Thymus (tissue), 11 donors: Measurements from ENCODE around the gene MXI1. TPM values are rescaled to one million over a fixed set of nuclear protein-coding genes. Genes with fewer than 3 reads are reported as not detected.
"Not testable (repeated sequence)": the region's sequence is repeated elsewhere in the genome, so short reads cannot be mapped to it uniquely, and the experiment has no call there.

ENCODE experiments used
- DNase-seq, 9 donors: peaks; one replicate each; pipeline ENCODE4 v3.0.0-alpha.2; 2013; ENCODE audit warnings: low spot score in 9 of 9, low read depth in 6 of 9, missing footprints in 1 of 9
- H3K27ac ChIP-seq, 2 donors: one replicate each; pipeline ENCODE4 v1.5.1; 2013; ENCODE audit warnings: control low read depth in 1 of 2, low read depth in 1 of 2, low read length in 1 of 2, mild to moderate bottlenecking in 1 of 2, moderate library complexity in 1 of 2
- H3K27me3 ChIP-seq, 2 donors: one replicate each; pipeline ENCODE4 v1.5.1; 2013; ENCODE audit warnings: low read length in 1 of 2; ENCODE audit not compliant: control insufficient read depth in 2 of 2, insufficient read depth in 1 of 2
- H3K36me3 ChIP-seq, 2 donors: one replicate each; pipeline ENCODE4 v1.5.1; 2013; ENCODE audit warnings: low read length in 1 of 2, mild to moderate bottlenecking in 1 of 2, moderate library complexity in 1 of 2; ENCODE audit not compliant: control insufficient read depth in 2 of 2, insufficient read depth in 2 of 2
- H3K4me1 ChIP-seq, 2 donors: one replicate each; pipeline ENCODE4 v1.5.1; 2013; ENCODE audit warnings: low read length in 2 of 2; ENCODE audit not compliant: control insufficient read depth in 2 of 2, insufficient read depth in 2 of 2
- H3K4me3 ChIP-seq, 2 donors: one replicate each; pipeline ENCODE4 v1.5.1; 2013; ENCODE audit warnings: low read length in 2 of 2, control low read depth in 1 of 2, mild to moderate bottlenecking in 1 of 2
- H3K9me3 ChIP-seq, 2 donors: one replicate each; pipeline ENCODE4 v1.5.1; 2013; ENCODE audit warnings: low read length in 1 of 2, mild to moderate bottlenecking in 1 of 2; ENCODE audit not compliant: control insufficient read depth in 2 of 2, insufficient read depth in 1 of 2
- WGBS: extraction: QIAGEN DNeasy Blood & Tissue Kit; methylation state at CpG from one replicate; pipeline ENCODE4 v1.1.7; 2013; 5-methylcytosine and 5-hydroxymethylcytosine counted together
- polyA plus RNA-seq: library from polyadenylated mRNA; stranded (reverse); fragments of 200-250 nt; gene quantifications from one replicate; pipeline ENCODE4 v1.2.3, GENCODE V29; 2013
- total RNA-seq: library from RNA; stranded (reverse); fragments of 120-200 nt; gene quantifications from one replicate; pipeline ENCODE4 v1.2.4, GENCODE V29; 2013
- donor health status: healthy.

Gene MXI1
- total and polyA plus RNA-seq, 2 donors = 14.7 to 44.1 TPM

DNA sequence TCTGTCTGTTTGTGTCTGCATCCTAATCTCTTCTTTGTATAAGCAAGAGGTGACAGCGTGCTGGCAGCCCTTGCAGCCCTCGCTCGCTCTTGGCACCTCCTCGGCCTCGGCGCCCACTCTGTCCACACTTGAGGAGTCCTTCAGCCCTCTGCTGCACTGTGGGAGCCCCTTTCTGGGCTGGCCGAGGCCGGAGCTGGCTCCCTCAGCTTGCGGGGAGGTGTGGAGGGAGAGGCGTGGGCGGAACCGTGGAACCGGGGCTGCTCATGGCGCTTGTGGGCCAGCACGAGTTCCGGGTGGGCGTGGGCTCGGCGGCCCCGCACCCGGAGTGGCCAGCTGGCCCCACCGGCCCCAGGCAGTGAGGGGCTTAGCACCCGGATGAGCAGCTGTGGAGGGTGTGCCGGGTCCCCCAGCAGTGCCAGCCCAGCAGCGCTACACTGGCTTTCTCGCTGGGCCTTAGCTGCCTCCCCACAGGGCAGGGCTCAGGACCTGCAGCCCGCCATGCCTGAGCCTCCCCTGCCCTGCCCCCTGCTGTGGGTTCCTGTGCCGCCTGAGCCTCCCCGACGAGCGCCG, 123.9 kb downstream of the MXI1 start:
- H3K4me3 ChIP-seq, H3K4me1 ChIP-seq, H3K36me3 ChIP-seq, DNase-seq, H3K27ac ChIP-seq, H3K27me3 ChIP-seq: not testable (repeated sequence)
- H3K9me3 ChIP-seq = peaks cover 3 to 30% of the 10 kb centered on the region in 2 donors
- 98% methylated on average over 32 of the region's 32 CpGs for WGBS

- H3K4me1 ChIP-seq = peaks cover 0 to 13% of the 10 kb centered on the region in 2 donors
- peaks cover 3 to 30% of the 10 kb centered on the region in 2 donors for H3K9me3 ChIP-seq
- H3K36me3 ChIP-seq = no peaks in the 10 kb centered on the region
- no peak overlapping the region for H3K27ac ChIP-seq
- H3K27me3 ChIP-seq = no peaks in the 10 kb centered on the region
- H3K4me3 ChIP-seq = no peak overlapping the region
- DNase-seq = no peak
- WGBS = 85% methylated on average over 5 of the region's 5 CpGs
Measured at GRCh38 chr10:110334061-110334656, 126.8 kb downstream of the MXI1 start.

DNA sequence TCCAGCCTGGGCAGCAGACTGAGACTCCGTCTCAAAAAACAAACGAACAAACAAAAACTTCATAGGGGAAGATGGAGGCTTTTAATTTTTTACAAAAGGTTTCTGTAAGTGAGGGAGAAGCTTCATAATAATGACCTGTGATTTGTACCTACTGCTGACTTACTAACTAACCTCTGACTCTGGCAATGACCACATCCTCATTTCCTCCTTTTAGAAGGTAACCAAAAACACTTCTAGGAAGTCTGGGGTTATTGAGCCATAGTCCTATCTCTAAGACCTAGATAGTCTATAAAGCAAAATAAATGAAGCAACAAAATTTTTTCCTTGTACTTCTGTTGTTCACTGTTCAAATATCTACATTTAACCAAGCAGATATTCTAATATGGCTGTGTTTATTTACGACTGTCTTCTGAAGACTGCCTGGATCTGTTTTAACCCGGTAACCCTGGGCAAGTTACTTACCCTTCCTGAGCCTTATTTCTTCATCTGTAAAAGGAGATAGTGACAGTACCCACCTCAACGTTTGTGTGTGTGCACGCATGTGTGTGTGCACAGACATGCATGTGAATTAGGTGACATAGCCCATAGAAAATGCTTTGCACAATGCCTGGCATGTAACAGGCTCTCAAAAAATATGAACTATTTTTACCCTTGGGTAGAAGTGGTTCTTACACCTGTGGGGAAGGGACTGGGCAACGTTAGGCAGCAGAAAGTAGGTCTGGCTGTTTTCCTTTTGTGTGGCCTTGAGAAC, 128.1 kb downstream of the MXI1 start:
- Histone ChIP-seq H3K27ac (no peak overlapping the region), H3K36me3 (no peaks in the 10 kb centered on the region), H3K9me3 (peaks cover 3 to 19% of the 10 kb centered on the region in 2 donors), H3K4me1 (peaks cover 0 to 13% of the 10 kb centered on the region in 2 donors), H3K27me3 (no peaks in the 10 kb centered on the region), H3K4me3 (no peak overlapping the region)
- DNase-seq = no peak
- 85% methylated on average over 7 of the region's 7 CpGs for whole genome bisulfite sequencing

GRCh38 chr10:110336111-110336721, 128.8 kb downstream of the MXI1 start:
- no peak overlapping the region for H3K4me3 ChIP-seq
- no peak for DNase-seq
- H3K36me3 ChIP-seq = no peaks in the 10 kb centered on the region
- H3K9me3 ChIP-seq = peaks cover 3 to 12% of the 10 kb centered on the region in 2 donors
- 94% methylated on average over 10 of the region's 10 CpGs for WGBS
- H3K4me1 ChIP-seq = peaks cover 0 to 16% of the 10 kb centered on the region in 2 donors
- no peak overlapping the region for H3K27ac ChIP-seq
- no peaks in the 10 kb centered on the region for H3K27me3 ChIP-seq

Other genes starting within 250 kb of the MXI1 start
- 217 TPM for gene ADD3, start 199.6 kb upstream of the MXI1 start, total RNA-seq
- gene ADD3, start 199.6 kb upstream of the MXI1 start, polyA plus RNA-seq = 112 TPM
- 8.1 TPM for gene SMNDC1, start 97.3 kb downstream of the MXI1 start, total RNA-seq
- 23.7 TPM for gene SMNDC1, start 97.3 kb downstream of the MXI1 start, polyA plus RNA-seq